ENCODE measurements around the gene HADHB. TPM values are rescaled to one million over a fixed set of nuclear protein-coding genes. Genes with fewer than 3 reads are reported as not detected.

HADHB gene
- total RNA-seq, 1 donor, result 102 TPM

GRCh38 chr2:26243470-26244308, 1.1 kb upstream of the HADHB start:
- peak overlapping the region; percentile 99 for H3K4me3 ChIP-seq (ENCODE audit: low read depth, low read length)
- DNase-seq (ENCODE audit: low read depth), result peak; percentile 50
- no peak for TF ChIP-seq CTCF (IDR thresholded peaks at IDR 0.05; ENCODE audit: insufficient read depth, low read length)

- H3K4me3 ChIP-seq (ENCODE audit: low read depth, low read length), result peak overlapping the region; percentile 99
- no peak for TF ChIP-seq CTCF (IDR thresholded peaks at IDR 0.05; ENCODE audit: insufficient read depth, low read length)
- no peak for DNase-seq (ENCODE audit: low read depth)
These were observed 543 bp downstream of the HADHB start for GRCh38 chr2:26245231-26245732.

GRCh38 chr2:26245810-26246209, 1.1 kb downstream of the HADHB start:
- TF ChIP-seq CTCF (IDR thresholded peaks at IDR 0.05; ENCODE audit: insufficient read depth, low read length), result no peak
- DNase-seq (ENCODE audit: low read depth), result peak; percentile 15
- H3K4me3 ChIP-seq (ENCODE audit: low read depth, low read length), result peak overlapping the region; percentile 99

DNA sequence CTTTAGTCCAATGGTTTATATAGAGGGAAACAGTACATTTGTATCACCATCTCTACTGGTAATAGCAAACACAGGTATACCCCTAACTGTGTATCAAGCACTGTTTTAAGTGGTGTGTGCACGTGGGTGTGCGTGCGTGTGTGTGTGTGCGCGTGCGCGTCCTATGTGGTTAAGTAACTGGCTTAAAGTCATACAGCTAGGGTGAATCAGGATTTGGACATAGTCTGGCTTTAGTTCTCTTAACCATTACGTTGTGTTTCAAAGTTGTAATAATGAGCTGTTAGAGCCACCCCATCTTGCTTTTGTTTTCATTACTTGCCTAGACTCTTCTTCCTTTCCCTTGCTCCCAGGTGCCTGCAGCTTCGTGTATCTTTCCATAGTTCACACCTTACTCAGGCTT, 2.1 kb downstream of the HADHB start:
- peak; percentile 52 for DNase-seq (ENCODE audit: low read depth)
- no peak for TF ChIP-seq CTCF (IDR thresholded peaks at IDR 0.05; ENCODE audit: insufficient read depth, low read length)
- peak overlapping the region; percentile 29 for H3K4me3 ChIP-seq (ENCODE audit: low read depth, low read length)

GRCh38 chr2:26249625-26250024, 4.9 kb downstream of the HADHB start:
- DNase-seq (ENCODE audit: low read depth), result no peak
- H3K4me3 ChIP-seq (ENCODE audit: low read depth, low read length), result no peak overlapping the region
- TF ChIP-seq CTCF (IDR thresholded peaks at IDR 0.05; ENCODE audit: insufficient read depth, low read length), result no peak

DNA sequence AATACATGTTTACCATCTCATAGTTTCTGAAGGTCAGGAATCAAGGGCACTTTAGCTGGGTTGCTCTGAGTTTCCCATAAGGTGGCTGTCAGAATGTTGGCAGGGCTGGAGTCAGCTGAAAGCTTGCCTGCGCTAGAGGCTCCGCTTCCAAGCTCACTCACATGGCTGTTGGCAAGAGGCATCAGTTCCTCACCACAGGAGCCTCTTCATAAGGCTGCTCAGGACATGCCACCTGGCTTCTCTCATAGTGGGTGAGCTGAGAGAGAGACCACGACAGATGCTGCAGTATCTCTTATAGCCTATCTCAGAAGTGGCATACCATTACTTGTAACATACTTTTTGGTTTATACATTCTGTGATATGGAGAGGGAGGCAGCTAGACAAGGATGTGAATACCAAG, 7.2 kb downstream of the HADHB start:
- DNase-seq (ENCODE audit: low read depth), result peak; percentile 53
- no peak for TF ChIP-seq CTCF (IDR thresholded peaks at IDR 0.05; ENCODE audit: insufficient read depth, low read length)
- no peak overlapping the region for H3K4me3 ChIP-seq (ENCODE audit: low read depth, low read length)

All from fibroblast of the aortic adventitia (primary cell).